ENCODE measurements around the gene RLIM. TPM values are rescaled to one million over a fixed set of nuclear protein-coding genes. Genes with fewer than 3 reads are reported as not detected.

Gene RLIM
- polyA plus RNA-seq, 3 donors = 7.6 to 10.3 (median 8.4) TPM

DNA sequence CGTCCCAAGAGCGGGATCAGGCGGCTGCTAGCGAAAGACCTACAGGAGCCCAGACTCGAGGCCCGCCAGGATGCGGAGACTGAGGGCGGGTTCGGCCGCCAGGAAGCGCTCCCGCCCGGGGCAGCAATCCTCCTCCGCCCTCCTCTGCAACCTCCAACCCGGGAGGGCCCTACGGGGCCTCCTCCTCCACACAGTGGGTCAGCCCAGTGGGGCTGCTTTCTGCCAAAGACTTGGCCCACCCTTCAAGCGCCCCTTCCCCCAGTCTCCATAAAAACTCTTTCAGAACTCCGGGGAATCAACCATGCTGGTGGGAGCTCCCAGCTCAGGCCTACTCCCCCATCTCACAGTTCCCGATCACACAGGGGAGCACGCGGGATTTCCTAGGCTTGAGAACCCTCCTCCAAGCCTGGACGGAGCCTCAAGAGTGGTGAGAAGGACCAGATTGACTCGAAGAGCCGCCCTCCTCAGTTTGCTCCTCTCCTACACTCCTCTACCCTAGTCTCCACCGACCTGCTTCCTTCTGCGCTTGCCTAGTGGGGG, 77.5 kb downstream of the RLIM start:
- intact Hi-C loops (cut with micrococcal nuclease) = no loop called here
- Mint-ChIP-seq H3K4me1 (peaks cover 23% of the 10 kb centered on the region), H3K9me3 (peaks cover 0 to 10% (median 2%) of the 10 kb centered on the region in 7 donors), H3K36me3 (no peaks in the 10 kb centered on the region), H3K27ac (peak overlapping the region in 3 of 7 donors; percentile 41 to 69 (median 47)), H3K27me3 (ENCODE audit: low read depth in 3 of 3) (peaks cover 3 to 12% (median 3%) of the 10 kb centered on the region in 3 donors), H3K4me3 (peak overlapping the region; percentile 80 to 87)
- Histone ChIP-seq H3K9me3 (replicated peaks in 1 of 2; ENCODE audit: control insufficient read depth in 1 of 2, insufficient read depth in 1 of 2, low read length in 2 of 2) (no peaks in the 10 kb centered on the region), H3K27me3 (ENCODE audit: control insufficient read depth in 2 of 2, insufficient read depth in 2 of 2, low read length in 2 of 2) (no peaks in the 10 kb centered on the region), H3K9ac (ENCODE audit: insufficient read depth, low read length, poor library complexity, severe bottlenecking) (peak overlapping the region; percentile 64), H3K79me2 (ENCODE audit: insufficient read depth, low read length) (no peaks in the 10 kb centered on the region), H3K4me2 (replicated peaks; ENCODE audit: extremely low read depth, low read length, poor library complexity, severe bottlenecking) (peak overlapping the region; percentile 82), H2AFZ (ENCODE audit: insufficient read depth, low read depth, low read length, poor library complexity, severe bottlenecking) (peak overlapping the region; percentile 86), H3K36me3 (replicated peaks in 1 of 2; ENCODE audit: control insufficient read depth in 1 of 2, insufficient read depth in 2 of 2, low read length in 2 of 2) (no peaks in the 10 kb centered on the region), H3K27ac (ENCODE audit: low read depth in 1 of 2, low read length in 2 of 2) (no peak overlapping the region), H3K4me1 (ENCODE audit: control insufficient read depth in 1 of 2, insufficient read depth in 2 of 2, low read length in 2 of 2) (peaks cover 17 to 20% of the 10 kb centered on the region in 2 donors), H4K20me1 (ENCODE audit: insufficient read depth, low read length) (no peaks in the 10 kb centered on the region), H3K4me3 (replicated peaks in 1 of 3; ENCODE audit: low read depth in 2 of 3, low read length in 3 of 3) (peak overlapping the region; percentile 44 to 78 (median 72))
- no peak for DNase-seq
- WGBS (ENCODE audit: insufficient coverage) = 3% methylated on average over 7 of the region's 26 CpGs
- TF ChIP-seq CTCF (IDR thresholded peaks at IDR 0.05) = no peak

- peak; percentile 53 for TF ChIP-seq CTCF (IDR thresholded peaks at IDR 0.05)
- Mint-ChIP-seq H3K27me3 (ENCODE audit: low read depth in 3 of 3) (peaks cover 1 to 8% (median 3%) of the 10 kb centered on the region in 3 donors), H3K27ac (peak overlapping the region in 3 of 7 donors; percentile 8 to 67 (median 47)), H3K4me1 (peaks cover 23% of the 10 kb centered on the region), H3K9me3 (peaks cover 0 to 10% (median 2%) of the 10 kb centered on the region in 7 donors), H3K36me3 (no peaks in the 10 kb centered on the region), H3K4me3 (peak overlapping the region; percentile 80 to 87)
- Histone ChIP-seq H3K4me3 (replicated peaks in 1 of 3; ENCODE audit: low read depth in 2 of 3, low read length in 3 of 3) (peak overlapping the region; percentile 44 to 78 (median 72)), H3K4me2 (replicated peaks; ENCODE audit: extremely low read depth, low read length, poor library complexity, severe bottlenecking) (peak overlapping the region; percentile 82), H4K20me1 (ENCODE audit: insufficient read depth, low read length) (no peaks in the 10 kb centered on the region), H3K9me3 (replicated peaks in 1 of 2; ENCODE audit: control insufficient read depth in 1 of 2, insufficient read depth in 1 of 2, low read length in 2 of 2) (no peaks in the 10 kb centered on the region), H3K9ac (ENCODE audit: insufficient read depth, low read length, poor library complexity, severe bottlenecking) (peak overlapping the region; percentile 64), H3K27ac (ENCODE audit: low read depth in 1 of 2, low read length in 2 of 2) (peak overlapping the region in 1 of 2 donors; percentile 43), H3K4me1 (ENCODE audit: control insufficient read depth in 1 of 2, insufficient read depth in 2 of 2, low read length in 2 of 2) (peaks cover 17 to 20% of the 10 kb centered on the region in 2 donors), H3K36me3 (replicated peaks in 1 of 2; ENCODE audit: control insufficient read depth in 1 of 2, insufficient read depth in 2 of 2, low read length in 2 of 2) (no peaks in the 10 kb centered on the region), H3K79me2 (ENCODE audit: insufficient read depth, low read length) (no peaks in the 10 kb centered on the region), H3K27me3 (ENCODE audit: control insufficient read depth in 2 of 2, insufficient read depth in 2 of 2, low read length in 2 of 2) (no peaks in the 10 kb centered on the region), H2AFZ (ENCODE audit: insufficient read depth, low read depth, low read length, poor library complexity, severe bottlenecking) (peak overlapping the region; percentile 86)
- intact Hi-C loops (cut with micrococcal nuclease) = no loop called here
- 3% methylated on average over 28 of the region's 48 CpGs for WGBS (ENCODE audit: insufficient coverage)
- peak; percentile 43 to 48 (median 47) for DNase-seq
These were observed 78.1 kb downstream of the RLIM start for GRCh38 chrX:74536152-74536831.

Data from CD14-positive monocyte (primary cell).